Calu3 (cell line): ENCODE data around the gene GBP6. TPM values are rescaled to one million over a fixed set of nuclear protein-coding genes. Genes with fewer than 3 reads are reported as not detected.
"Not testable (repeated sequence)": the region's sequence is repeated elsewhere in the genome, so short reads cannot be mapped to it uniquely, and the experiment has no call there.

Experiments
- BruUV-seq: library from RNA; stranded (reverse); fragments of 400-500 nt; replicated peaks from 2 replicates; lab custom pipeline; 2021; lab: Mats Ljungman, UMichigan
- CTCF ChIA-PET: fragments of 300-600 bp; sonication (Branson Sonifier 250); formaldehyde crosslinking; loops from one replicate; lab custom pipeline; 2022; ENCODE audit warnings: antibody characterized with exemption; lab: Charles Lee
- DNase-seq: peaks from one replicate; pipeline ENCODE4 v3.0.0; 2022
- H3K27ac Mint-ChIP-seq: one replicate; pipeline ENCODE4 v1.8.0; 2022; ENCODE audit warnings: mixed read lengths; ENCODE audit not compliant: unreplicated experiment
- H3K27me3 Mint-ChIP-seq: one replicate; pipeline ENCODE4 v1.8.0; 2022; ENCODE audit warnings: mixed read lengths; ENCODE audit not compliant: unreplicated experiment
- H3K36me3 Mint-ChIP-seq: one replicate; pipeline ENCODE4 v1.8.0; 2022; ENCODE audit warnings: mild to moderate bottlenecking, moderate library complexity, mixed read lengths; ENCODE audit not compliant: insufficient read depth, unreplicated experiment
- H3K4me1 Mint-ChIP-seq: one replicate; pipeline ENCODE4 v1.8.0; 2022; ENCODE audit warnings: mild to moderate bottlenecking, low read depth, mixed read lengths; ENCODE audit not compliant: unreplicated experiment
- H3K4me3 Mint-ChIP-seq: one replicate; pipeline ENCODE4 v1.8.0; 2022; ENCODE audit warnings: mild to moderate bottlenecking, low read depth, moderate library complexity, mixed read lengths; ENCODE audit not compliant: unreplicated experiment
- H3K9me3 Mint-ChIP-seq: one replicate; pipeline ENCODE4 v1.8.0; 2022; ENCODE audit warnings: low read depth, mixed read lengths; ENCODE audit not compliant: unreplicated experiment
- intact Hi-C: fragments of 100-400 bp; cut with micrococcal nuclease; formaldehyde crosslinking; loops from one replicate; pipeline ENCODE4 v1.10.0; 2022; ENCODE audit not compliant: unreplicated experiment
- total RNA-seq: library from RNA; stranded (reverse); gene quantifications from 2 replicates; pipeline ENCODE4 v1.2.3, GENCODE V29; 2022
- TF ChIP-seq, protein P1 (sequence below): fragments of 200-600 bp; IDR thresholded peaks from one replicate; pipeline ENCODE4 v1.8.0; 2022; ENCODE audit warnings: antibody characterized with exemption; ENCODE audit not compliant: unreplicated experiment

GBP6 gene
- total RNA-seq, 1 experiment from 2014 or later, result 0.12 TPM

DNA sequence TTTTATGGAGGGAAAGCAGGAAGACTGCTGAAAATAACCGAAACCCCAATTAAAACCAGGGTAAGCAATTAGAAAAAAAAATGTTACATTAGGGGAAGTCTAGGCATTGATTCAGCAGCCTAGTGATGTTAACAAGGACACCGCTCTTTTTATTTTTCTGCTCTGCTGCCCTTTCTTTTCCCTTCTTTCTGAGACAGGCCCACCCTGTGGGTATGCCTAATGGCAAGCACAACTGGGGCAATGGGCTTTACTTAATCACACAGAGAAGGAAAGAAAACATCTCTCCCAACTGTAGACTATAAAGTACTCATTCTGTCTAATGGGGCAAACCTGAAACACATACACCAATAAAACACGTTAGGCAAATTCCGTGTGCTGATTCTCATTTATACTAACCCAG, 69.6 kb downstream of the GBP6 start:
- H3K27me3 Mint-ChIP-seq, result no peaks in the 10 kb centered on the region
- H3K4me1 Mint-ChIP-seq, result peaks cover 6% of the 10 kb centered on the region
- no peak for DNase-seq
- no peaks in the 10 kb centered on the region for H3K9me3 Mint-ChIP-seq
- H3K4me3 Mint-ChIP-seq, result no peak overlapping the region
- CTCF ChIA-PET, result no interaction called here
- TF ChIP-seq, protein P1, sequence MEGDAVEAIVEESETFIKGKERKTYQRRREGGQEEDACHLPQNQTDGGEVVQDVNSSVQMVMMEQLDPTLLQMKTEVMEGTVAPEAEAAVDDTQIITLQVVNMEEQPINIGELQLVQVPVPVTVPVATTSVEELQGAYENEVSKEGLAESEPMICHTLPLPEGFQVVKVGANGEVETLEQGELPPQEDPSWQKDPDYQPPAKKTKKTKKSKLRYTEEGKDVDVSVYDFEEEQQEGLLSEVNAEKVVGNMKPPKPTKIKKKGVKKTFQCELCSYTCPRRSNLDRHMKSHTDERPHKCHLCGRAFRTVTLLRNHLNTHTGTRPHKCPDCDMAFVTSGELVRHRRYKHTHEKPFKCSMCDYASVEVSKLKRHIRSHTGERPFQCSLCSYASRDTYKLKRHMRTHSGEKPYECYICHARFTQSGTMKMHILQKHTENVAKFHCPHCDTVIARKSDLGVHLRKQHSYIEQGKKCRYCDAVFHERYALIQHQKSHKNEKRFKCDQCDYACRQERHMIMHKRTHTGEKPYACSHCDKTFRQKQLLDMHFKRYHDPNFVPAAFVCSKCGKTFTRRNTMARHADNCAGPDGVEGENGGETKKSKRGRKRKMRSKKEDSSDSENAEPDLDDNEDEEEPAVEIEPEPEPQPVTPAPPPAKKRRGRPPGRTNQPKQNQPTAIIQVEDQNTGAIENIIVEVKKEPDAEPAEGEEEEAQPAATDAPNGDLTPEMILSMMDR, result no peak
- no peak overlapping the region for H3K27ac Mint-ChIP-seq
- no peaks in the 10 kb centered on the region for H3K36me3 Mint-ChIP-seq
- BruUV-seq, result no TSS peak
- intact Hi-C loops, result no loop called here

- H3K36me3 Mint-ChIP-seq, intact Hi-C loops, H3K27ac Mint-ChIP-seq, BruUV-seq, H3K4me3 Mint-ChIP-seq, H3K9me3 Mint-ChIP-seq, H3K4me1 Mint-ChIP-seq, H3K27me3 Mint-ChIP-seq, DNase-seq, CTCF ChIA-PET: not testable (repeated sequence)
These were observed 70.4 kb downstream of the GBP6 start for GRCh38 chr1:89434058-89434780.

Other genes with a start within 250 kb of the GBP6 start
- gene GBP2, start 237.9 kb upstream of the GBP6 start, total RNA-seq, result 29.7 and 37.8 TPM in 2 replicates
- gene GBP7, start 188.1 kb upstream of the GBP6 start, total RNA-seq, result 0.19 and 0.24 TPM in 2 replicates
- 10.3 and 26.6 TPM in 2 replicates for gene GBP4, start 165.1 kb upstream of the GBP6 start, total RNA-seq
- gene GBP5, start 91.2 kb upstream of the GBP6 start, total RNA-seq, result 0.54 TPM in 1 of 2 replicates, not detected in the other
- 42.5 and 42.9 TPM in 2 replicates for gene LRRC8B, start 160.8 kb downstream of the GBP6 start, total RNA-seq